Mesenchymal stem cell (in vitro differentiated cells and primary cell): ENCODE results near the gene CD300E.

Source experiments
- DNase-seq: peaks from one replicate; pipeline ENCODE4 v3.0.0-alpha.2; 2013
- H2AFZ ChIP-seq: one replicate; pipeline ENCODE4 v1.6.1; 2013; ENCODE audit warnings: low read depth, mild to moderate bottlenecking, control low read depth, inconsistent platforms, low read length, moderate library complexity
- H2AK5ac ChIP-seq: 2 replicates; pipeline ENCODE4 v1.6.1; 2013; ENCODE audit warnings: low read length, moderate library complexity, mild to moderate bottlenecking, inconsistent platforms; ENCODE audit not compliant: severe bottlenecking
- H2BK120ac ChIP-seq: one replicate; pipeline ENCODE4 v1.6.1; 2013; ENCODE audit warnings: low read depth, mild to moderate bottlenecking, inconsistent platforms, low read length, moderate library complexity
- H2BK12ac ChIP-seq, 2 experiments: one replicate each; pipeline ENCODE4 v1.6.1; 2013; ENCODE audit warnings: inconsistent platforms in 2 of 2, low read length in 2 of 2, mild to moderate bottlenecking in 2 of 2, moderate library complexity in 2 of 2, control low read depth in 1 of 2
- H2BK15ac ChIP-seq: one replicate; pipeline ENCODE4 v1.6.1; 2013; ENCODE audit warnings: mild to moderate bottlenecking, low read depth, inconsistent platforms; ENCODE audit not compliant: poor library complexity, severe bottlenecking
- H2BK5ac ChIP-seq: 2 replicates; pipeline ENCODE4 v1.6.1; 2013; ENCODE audit warnings: low read depth, mild to moderate bottlenecking, low read length, control low read depth, inconsistent platforms; ENCODE audit not compliant: poor library complexity, severe bottlenecking
- H3K14ac ChIP-seq, 2 experiments: one replicate each; pipeline ENCODE4 v1.6.1; 2013; ENCODE audit warnings: inconsistent platforms in 2 of 2, low read length in 2 of 2, control low read depth in 1 of 2, mild to moderate bottlenecking in 1 of 2, moderate library complexity in 1 of 2
- H3K18ac ChIP-seq, 2 experiments: one replicate each; pipeline ENCODE4 v1.6.1; 2013; ENCODE audit warnings: inconsistent platforms in 2 of 2, low read length in 2 of 2, control low read depth in 1 of 2, low read depth in 1 of 2, mild to moderate bottlenecking in 1 of 2
- H3K23ac ChIP-seq, 2 experiments: one replicate each; pipeline ENCODE4 v1.6.1; 2013; ENCODE audit warnings: inconsistent platforms in 2 of 2, low read length in 2 of 2, mild to moderate bottlenecking in 2 of 2, moderate library complexity in 2 of 2, control low read depth in 1 of 2
- H3K27ac ChIP-seq: 2 replicates; pipeline ENCODE4 v1.5.1; 2013; ENCODE audit warnings: mild to moderate bottlenecking, moderate library complexity, low read length, control low read depth, inconsistent platforms; ENCODE audit not compliant: poor library complexity, severe bottlenecking
- H3K27me3 ChIP-seq, 2 experiments: 2 replicates each; pipeline versions ENCODE4 v1.6.1 to v1.7.0; 2013; ENCODE audit warnings: low read length in 2 of 2, mild to moderate bottlenecking in 2 of 2, moderate library complexity in 2 of 2, control low read depth in 1 of 2, inconsistent platforms in 1 of 2; ENCODE audit not compliant: control insufficient read depth in 1 of 2, insufficient read depth in 1 of 2
- H3K36me3 ChIP-seq, 2 experiments: 2 replicates each; pipeline versions ENCODE4 v1.6.1 to v1.7.0; 2013; ENCODE audit warnings: low read length in 2 of 2, control low read depth in 1 of 2, inconsistent platforms in 1 of 2, low read depth in 1 of 2, mild to moderate bottlenecking in 1 of 2; ENCODE audit not compliant: insufficient read depth in 2 of 2, control insufficient read depth in 1 of 2
- H3K4ac ChIP-seq, 2 experiments: one replicate each; pipeline ENCODE4 v1.6.1; 2013; ENCODE audit warnings: inconsistent platforms in 2 of 2, low read length in 2 of 2, mild to moderate bottlenecking in 2 of 2, moderate library complexity in 2 of 2, control low read depth in 1 of 2, low read depth in 1 of 2
- H3K4me1 ChIP-seq: 2 replicates; pipeline ENCODE4 v1.6.1; 2013; ENCODE audit warnings: low read depth, low read length, control low read depth; ENCODE audit not compliant: control insufficient read depth, insufficient read depth
- H3K4me2 ChIP-seq: 2 replicates; pipeline ENCODE4 v1.6.1; 2013; ENCODE audit warnings: low read length, mild to moderate bottlenecking, inconsistent platforms; ENCODE audit not compliant: poor library complexity, severe bottlenecking
- H3K4me3 ChIP-seq, 2 experiments: 2 replicates each; pipeline versions ENCODE4 v1.5.1 to v1.7.0; 2013; ENCODE audit warnings: low read length in 2 of 2, mild to moderate bottlenecking in 2 of 2, control low read depth in 1 of 2, low read depth in 1 of 2; ENCODE audit not compliant: insufficient read depth in 1 of 2
- H3K79me1 ChIP-seq: replicated peaks from 2 replicates; pipeline ENCODE4 v1.6.1; 2013; ENCODE audit warnings: mild to moderate bottlenecking, control low read depth, low read length, inconsistent platforms; ENCODE audit not compliant: poor library complexity, severe bottlenecking
- H3K9ac ChIP-seq: 2 replicates; pipeline ENCODE4 v1.7.0; 2013; ENCODE audit warnings: mild to moderate bottlenecking, low read length, moderate library complexity
- H3K9me3 ChIP-seq: 2 replicates; pipeline ENCODE4 v1.7.0; 2013; ENCODE audit warnings: mild to moderate bottlenecking, low read length; ENCODE audit not compliant: control insufficient read depth
- H4K8ac ChIP-seq: one replicate; pipeline ENCODE4 v1.6.1; 2013; ENCODE audit warnings: inconsistent platforms, mild to moderate bottlenecking, low read length, moderate library complexity
- H4K91ac ChIP-seq: one replicate; pipeline ENCODE4 v1.6.1; 2013; ENCODE audit warnings: mild to moderate bottlenecking, low read length, inconsistent platforms
- WGBS: methylation state at CpG from one replicate; pipeline ENCODE4 v1.1.7; 2013; ENCODE audit warnings: mixed read lengths; 5-methylcytosine and 5-hydroxymethylcytosine counted together

CD300E gene

DNA sequence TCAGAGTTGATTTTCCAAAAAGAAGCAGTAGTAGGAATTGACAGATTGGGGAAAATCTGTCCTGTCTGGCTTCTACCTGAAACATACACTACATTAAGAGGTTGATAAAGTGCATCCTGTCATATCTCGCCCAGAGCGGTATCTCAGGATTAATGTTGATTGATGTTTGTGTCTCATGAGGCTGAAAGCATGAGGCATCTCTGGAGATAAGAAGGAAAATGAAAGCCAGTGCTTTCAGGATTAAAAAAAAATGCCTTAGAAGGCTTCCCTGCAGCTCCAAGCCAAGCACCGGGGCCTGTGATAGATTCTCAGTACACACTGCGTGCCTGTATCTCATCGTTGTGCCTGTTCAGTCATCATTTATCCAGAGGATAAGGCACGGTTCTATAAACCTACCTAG is 26.4 kb upstream of the CD300E start:
- Histone ChIP-seq H3K9me3 (no peaks in the 10 kb centered on the region), H3K14ac (no peak overlapping the region), H3K4me2 (no peak overlapping the region), H3K23ac (no peak overlapping the region), H2BK12ac (no peak overlapping the region), H2BK5ac (no peak overlapping the region), H3K9ac (no peak overlapping the region), H3K79me1 (no peaks in the 10 kb centered on the region), H4K8ac (no peak overlapping the region), H3K36me3 (no peaks in the 10 kb centered on the region), H3K18ac (no peak overlapping the region), H3K4me1 (no peaks in the 10 kb centered on the region), H2AK5ac (no peak overlapping the region), H2BK15ac (no peak overlapping the region), H4K91ac (no peak overlapping the region), H3K4me3 (no peak overlapping the region), H2AFZ (no peak overlapping the region), H3K27ac (no peak overlapping the region), H3K4ac (no peak overlapping the region), H2BK120ac (no peak overlapping the region), H3K27me3 (peaks cover 37 to 86% of the 10 kb centered on the region in 2 experiments)
- DNase-seq, result no peak
- WGBS, result 69% methylated on average over 6 of the region's 6 CpGs

DNA sequence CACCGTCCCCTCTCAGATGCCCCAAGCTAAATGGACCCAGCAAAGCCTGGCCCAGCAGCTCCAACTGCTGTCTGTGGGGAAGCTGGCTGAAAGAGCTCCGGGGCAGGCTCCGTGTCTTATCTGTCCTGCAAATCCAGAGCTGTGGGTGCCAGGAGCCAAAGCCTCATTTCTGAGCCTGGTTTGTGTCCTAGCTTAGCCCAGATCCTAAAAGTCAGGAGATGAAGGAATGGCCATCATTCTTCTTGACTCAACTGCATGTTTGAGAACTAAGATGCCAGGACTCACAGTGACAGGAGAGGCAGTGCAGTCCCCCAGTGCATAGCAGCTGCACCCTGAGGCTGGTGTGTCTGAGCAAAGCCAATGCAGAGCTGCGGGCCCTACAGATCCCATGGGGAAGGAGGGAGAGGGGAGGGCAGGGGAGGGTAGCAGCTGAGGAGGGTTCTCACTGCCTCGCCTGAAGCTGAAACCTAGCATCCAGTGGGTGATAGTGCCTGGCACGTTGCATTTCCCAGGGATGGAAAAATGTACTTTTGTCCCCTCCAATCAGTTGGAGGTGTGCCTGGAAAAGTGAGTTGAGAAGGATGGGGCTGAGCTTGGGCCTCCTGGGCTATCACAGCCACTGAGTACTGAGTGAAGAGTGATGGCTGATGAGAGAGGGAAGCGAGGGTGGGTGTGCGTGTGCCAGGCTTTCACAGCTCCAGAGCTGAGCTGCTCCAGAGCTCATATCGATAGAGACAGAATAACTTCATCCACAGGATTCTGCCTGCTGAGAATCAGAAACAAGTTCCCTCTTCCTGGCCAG is 24.5 kb upstream of the CD300E start:
- WGBS, result 62% methylated on average over 9 of the region's 9 CpGs

DNA sequence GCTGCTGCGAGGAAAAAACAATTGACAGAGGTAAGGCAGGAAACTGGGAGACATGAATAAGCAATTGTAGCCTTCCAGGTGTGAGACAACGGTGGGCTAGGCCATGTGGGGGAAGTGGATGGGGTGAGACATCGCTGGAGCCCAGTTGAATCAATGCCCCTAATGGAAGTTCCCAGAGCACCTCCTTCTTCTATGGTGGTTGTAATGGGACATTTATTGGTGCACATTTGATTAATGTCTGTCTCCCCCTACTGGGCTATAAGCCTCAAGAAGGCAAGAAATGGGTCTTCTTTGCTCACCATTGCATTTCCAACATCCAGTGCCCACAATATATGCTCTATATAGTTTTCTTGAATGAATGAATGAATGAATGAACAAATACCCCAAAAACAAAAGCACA is 22.7 kb upstream of the CD300E start:
- H3K23ac ChIP-seq, result no peak overlapping the region
- peaks cover 33 to 76% of the 10 kb centered on the region in 2 experiments for H3K27me3 ChIP-seq
- no peaks in the 10 kb centered on the region for H3K36me3 ChIP-seq
- H3K18ac ChIP-seq, result no peak overlapping the region
- no peak overlapping the region for H3K4me3 ChIP-seq
- no peaks in the 10 kb centered on the region for H3K4me1 ChIP-seq
- H3K4me2 ChIP-seq, result no peak overlapping the region
- H2AFZ ChIP-seq, result no peak overlapping the region
- H2BK12ac ChIP-seq, result no peak overlapping the region
- H4K91ac ChIP-seq, result no peak overlapping the region
- H4K8ac ChIP-seq, result no peak overlapping the region
- no peak overlapping the region for H3K4ac ChIP-seq
- H3K14ac ChIP-seq, result no peak overlapping the region
- H3K9ac ChIP-seq, result no peak overlapping the region
- no peaks in the 10 kb centered on the region for H3K79me1 ChIP-seq
- H2AK5ac ChIP-seq, result no peak overlapping the region
- no peaks in the 10 kb centered on the region for H3K9me3 ChIP-seq
- no peak overlapping the region for H2BK5ac ChIP-seq
- no peak overlapping the region for H2BK120ac ChIP-seq
- no peak for DNase-seq
- 65% methylated on average over 3 of the region's 3 CpGs for WGBS
- no peak overlapping the region for H2BK15ac ChIP-seq
- no peak overlapping the region for H3K27ac ChIP-seq

More for the DNA sequence above, 24.5 kb upstream of the CD300E start:
- no peak overlapping the region for H2BK5ac ChIP-seq
- H3K4me3 ChIP-seq, result no peak overlapping the region
- no peak overlapping the region for H3K23ac ChIP-seq
- no peak overlapping the region for H2BK15ac ChIP-seq
- no peaks in the 10 kb centered on the region for H3K9me3 ChIP-seq
- H3K4ac ChIP-seq, result no peak overlapping the region
- H4K8ac ChIP-seq, result no peak overlapping the region
- no peak overlapping the region for H4K91ac ChIP-seq
- H3K9ac ChIP-seq, result no peak overlapping the region
- no peaks in the 10 kb centered on the region for H3K79me1 ChIP-seq
- H2AFZ ChIP-seq, result no peak overlapping the region
- H3K4me2 ChIP-seq, result no peak overlapping the region
- H2AK5ac ChIP-seq, result no peak overlapping the region
- H3K4me1 ChIP-seq, result no peaks in the 10 kb centered on the region
- no peak overlapping the region for H2BK12ac ChIP-seq
- H3K18ac ChIP-seq, result no peak overlapping the region
- no peak for DNase-seq
- H3K36me3 ChIP-seq, result no peaks in the 10 kb centered on the region
- H3K27me3 ChIP-seq, result peaks cover 37 to 83% of the 10 kb centered on the region in 2 experiments
- H3K14ac ChIP-seq, result no peak overlapping the region
- H2BK120ac ChIP-seq, result no peak overlapping the region
- no peak overlapping the region for H3K27ac ChIP-seq

DNA sequence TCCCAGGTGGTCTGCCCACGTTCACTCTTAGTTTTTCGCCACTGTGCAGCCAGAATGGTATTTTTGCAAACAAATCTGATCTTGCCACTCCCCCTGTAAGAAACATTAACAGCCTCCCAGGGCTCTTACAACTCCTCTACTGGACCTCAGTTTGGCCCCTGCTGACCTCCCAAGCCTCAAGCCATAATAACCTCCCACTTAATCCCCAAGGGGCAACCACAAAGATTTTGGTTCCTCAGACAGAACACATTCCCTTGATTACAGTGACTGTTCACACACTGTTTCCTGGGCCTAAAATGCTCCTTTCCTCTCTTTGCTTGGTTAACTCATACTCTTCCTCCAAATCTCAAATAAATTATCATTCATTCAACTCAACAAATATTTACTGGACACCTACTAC is 21.5 kb upstream of the CD300E start:
- H3K27me3 ChIP-seq, result peaks cover 29 to 73% of the 10 kb centered on the region in 2 experiments
- 74% methylated on average over 2 of the region's 2 CpGs for WGBS
- no peak overlapping the region for H2AK5ac ChIP-seq
- no peak overlapping the region for H2AFZ ChIP-seq
- H2BK120ac ChIP-seq, result no peak overlapping the region
- no peak overlapping the region for H3K9ac ChIP-seq
- no peak overlapping the region for H2BK5ac ChIP-seq
- no peaks in the 10 kb centered on the region for H3K9me3 ChIP-seq
- H2BK15ac ChIP-seq, result no peak overlapping the region
- no peak overlapping the region for H2BK12ac ChIP-seq
- H3K4me1 ChIP-seq, result no peaks in the 10 kb centered on the region
- H3K4me2 ChIP-seq, result no peak overlapping the region
- no peaks in the 10 kb centered on the region for H3K79me1 ChIP-seq
- no peak overlapping the region for H4K8ac ChIP-seq
- H3K4ac ChIP-seq, result no peak overlapping the region
- no peak overlapping the region for H4K91ac ChIP-seq
- no peak overlapping the region for H3K27ac ChIP-seq
- H3K14ac ChIP-seq, result no peak overlapping the region
- DNase-seq, result no peak
- no peak overlapping the region for H3K18ac ChIP-seq
- H3K23ac ChIP-seq, result no peak overlapping the region
- no peaks in the 10 kb centered on the region for H3K36me3 ChIP-seq
- no peak overlapping the region for H3K4me3 ChIP-seq
